NCI-H2107 (cell line): Measurements from ENCODE around the gene PHLPP1.

Experiments
- DNase-seq: peaks from one replicate; lab custom pipeline; 2025; lab: John Stamatoyannopoulos, UW

Gene PHLPP1

GRCh38 chr18:62810682-62811081 lies 95.3 kb downstream of the PHLPP1 start:
- DNase-seq: no peak

DNA sequence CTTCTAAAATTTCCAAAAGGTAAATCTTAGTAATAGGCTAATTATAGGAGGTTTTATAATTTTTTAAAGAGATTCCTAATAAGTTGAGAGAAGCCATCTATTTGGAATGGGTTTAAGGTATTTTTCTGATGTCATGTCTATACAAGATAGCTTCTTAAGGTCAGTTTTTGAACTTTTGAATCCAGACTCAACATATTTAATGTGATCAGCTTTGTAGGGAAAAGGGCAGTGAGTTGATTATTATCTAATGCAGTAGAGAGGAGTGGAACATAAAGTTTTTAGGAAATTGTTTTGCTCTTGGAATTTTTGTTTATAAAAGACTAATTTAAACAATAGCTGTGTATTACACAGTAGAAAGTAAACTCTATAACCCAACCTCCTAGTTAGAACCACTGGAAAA lies 96.3 kb downstream of the PHLPP1 start:
- no peak for DNase-seq

- DNase-seq: no peak
These were observed 96.9 kb downstream of the PHLPP1 start for GRCh38 chr18:62812242-62812641.

GRCh38 chr18:62812876-62813275 lies 97.5 kb downstream of the PHLPP1 start:
- no peak for DNase-seq

GRCh38 chr18:62814132-62814759 lies 98.9 kb downstream of the PHLPP1 start:
- DNase-seq: no peak

DNA sequence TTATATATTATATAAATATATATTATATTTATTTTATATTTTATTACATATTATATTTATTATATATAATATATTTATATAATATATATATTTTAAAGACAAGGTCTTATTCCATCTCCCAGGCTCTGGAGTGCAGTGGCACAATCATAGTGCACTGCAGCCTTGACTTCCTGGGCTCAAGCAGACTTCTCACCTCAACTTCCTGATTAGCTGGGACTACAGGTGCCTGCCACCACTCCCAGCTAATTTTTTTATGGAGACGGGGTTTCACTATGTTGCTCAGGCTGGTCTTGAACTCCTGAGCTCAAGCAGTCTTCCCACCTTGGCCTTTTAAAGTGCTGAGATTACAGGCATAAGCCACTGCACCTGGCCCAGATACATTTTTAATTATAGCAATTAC lies 110.0 kb downstream of the PHLPP1 start:
- no peak for DNase-seq

DNA sequence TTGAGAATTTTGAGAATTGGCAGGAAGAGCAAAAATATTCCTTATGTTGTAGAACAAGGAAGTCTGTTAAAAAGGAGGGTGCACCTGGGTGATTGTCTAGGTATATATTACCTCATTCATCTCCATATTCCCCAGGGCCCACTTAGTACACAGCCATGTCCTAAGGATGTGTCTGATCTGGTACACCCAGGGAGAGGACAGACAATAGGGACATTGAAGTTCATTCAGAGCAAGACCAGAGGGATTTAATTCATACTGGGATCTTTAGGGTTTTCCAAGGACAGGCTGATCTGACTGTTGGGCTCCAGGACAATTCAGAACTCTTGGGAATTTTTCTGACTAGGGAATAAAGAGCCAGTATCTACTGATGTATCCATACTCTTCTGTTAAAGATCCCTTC lies 112.1 kb downstream of the PHLPP1 start:
- DNase-seq: peak; percentile 36

DNA sequence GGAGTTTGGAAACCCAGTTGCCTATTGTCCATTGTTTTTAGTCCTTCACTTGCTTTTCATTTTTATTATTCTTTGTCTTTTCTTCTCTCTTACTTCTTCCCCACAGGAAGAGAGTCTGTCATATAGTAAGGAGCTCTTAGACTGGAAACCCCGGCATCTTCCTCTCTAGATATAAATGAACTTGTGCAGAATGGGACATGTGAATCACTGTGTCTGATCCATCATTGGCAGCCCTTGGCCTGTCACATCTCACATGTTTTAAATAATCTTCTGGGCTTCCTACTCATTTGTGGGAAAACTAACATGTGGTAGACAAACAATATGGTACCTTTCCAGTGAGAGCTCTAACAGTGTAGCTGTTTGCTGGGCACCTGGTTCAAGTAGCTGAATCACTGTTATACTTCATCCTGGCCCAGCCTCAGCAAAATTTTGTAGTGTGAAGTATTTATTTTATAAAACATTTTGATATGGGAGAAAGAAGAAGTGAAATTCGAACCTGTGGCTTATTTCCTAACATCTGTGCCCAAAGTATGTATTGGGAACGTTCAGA lies 112.8 kb downstream of the PHLPP1 start:
- DNase-seq: no peak

GRCh38 chr18:62828852-62829251 lies 113.5 kb downstream of the PHLPP1 start:
- DNase-seq: no peak

GRCh38 chr18:62829936-62830335 lies 114.6 kb downstream of the PHLPP1 start:
- DNase-seq: no peak

GRCh38 chr18:62832282-62832681 lies 116.9 kb downstream of the PHLPP1 start:
- DNase-seq: no peak

- DNase-seq: no peak
These were observed 118.2 kb downstream of the PHLPP1 start for GRCh38 chr18:62833494-62833893.

GRCh38 chr18:62834715-62835114 lies 119.4 kb downstream of the PHLPP1 start:
- DNase-seq: no peak

DNA sequence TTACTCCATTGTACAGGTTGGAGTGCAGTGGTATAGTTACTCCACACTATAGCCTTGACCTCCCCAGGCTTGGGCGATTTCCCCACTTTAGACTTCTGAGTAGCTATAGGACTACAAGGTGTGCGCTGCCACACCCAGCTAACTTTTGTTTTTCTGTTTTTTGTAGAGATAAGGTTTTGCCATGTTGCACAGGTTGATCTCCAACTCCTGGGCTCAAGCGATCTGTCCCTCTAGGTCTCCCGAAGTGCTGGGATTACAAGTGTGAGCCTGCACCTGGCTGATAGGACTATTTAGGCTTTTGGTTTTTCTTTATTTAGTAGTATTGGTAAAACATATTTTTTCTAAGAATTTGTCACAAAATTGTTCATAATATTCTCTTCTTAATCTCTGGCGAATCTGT lies 121.7 kb downstream of the PHLPP1 start:
- no peak for DNase-seq

DNA sequence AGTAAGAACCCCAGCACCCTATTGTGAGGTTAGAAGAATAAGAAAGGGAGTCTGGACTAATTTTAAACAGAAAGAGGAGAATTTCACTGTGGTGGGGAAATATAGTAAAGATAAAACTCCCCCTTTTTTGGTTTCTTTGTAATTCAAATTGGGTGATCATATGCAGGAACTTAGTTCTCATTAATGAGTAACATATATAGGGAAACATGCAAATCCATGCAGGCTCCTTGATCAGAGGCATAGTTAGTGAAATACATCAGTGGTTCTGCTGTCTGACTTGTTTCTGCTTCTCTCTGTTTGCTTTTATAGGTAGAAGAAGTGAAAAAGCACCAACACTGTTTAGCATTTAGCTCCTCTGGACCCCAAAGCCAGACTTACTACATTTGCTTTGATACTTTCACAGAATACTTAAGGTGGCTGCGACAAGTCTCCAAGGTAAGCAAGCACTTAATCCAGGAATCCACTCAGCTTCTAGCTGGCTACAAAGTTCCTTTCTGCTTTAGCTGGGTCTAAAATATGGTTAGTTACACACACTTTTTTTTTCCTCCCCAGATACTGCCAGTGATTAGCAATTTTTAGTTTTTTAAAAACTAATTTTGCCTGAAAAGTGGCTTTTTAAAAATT lies 123.2 kb downstream of the PHLPP1 start:
- DNase-seq: no peak

- no peak for DNase-seq
These were observed 124.8 kb downstream of the PHLPP1 start for GRCh38 chr18:62839874-62840713.

DNA sequence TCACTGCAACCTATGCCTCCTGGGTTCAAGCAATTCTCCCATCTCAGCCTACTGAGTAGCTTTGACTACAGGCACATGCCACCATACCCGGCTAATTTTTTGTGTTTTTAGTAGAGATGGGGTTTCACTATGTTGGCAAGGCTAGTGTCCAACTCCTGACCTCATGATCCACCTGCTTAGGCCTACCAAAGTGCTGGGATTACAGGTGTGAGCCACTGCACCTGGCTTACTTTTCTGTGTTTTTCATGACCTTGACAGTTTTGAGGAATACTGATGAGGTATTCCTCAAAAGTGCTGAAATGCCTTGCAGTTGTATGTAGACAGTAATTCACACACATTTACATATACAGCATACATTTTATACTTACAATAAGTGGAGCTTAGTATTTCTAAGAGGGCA lies 126.1 kb downstream of the PHLPP1 start:
- no peak for DNase-seq

DNA sequence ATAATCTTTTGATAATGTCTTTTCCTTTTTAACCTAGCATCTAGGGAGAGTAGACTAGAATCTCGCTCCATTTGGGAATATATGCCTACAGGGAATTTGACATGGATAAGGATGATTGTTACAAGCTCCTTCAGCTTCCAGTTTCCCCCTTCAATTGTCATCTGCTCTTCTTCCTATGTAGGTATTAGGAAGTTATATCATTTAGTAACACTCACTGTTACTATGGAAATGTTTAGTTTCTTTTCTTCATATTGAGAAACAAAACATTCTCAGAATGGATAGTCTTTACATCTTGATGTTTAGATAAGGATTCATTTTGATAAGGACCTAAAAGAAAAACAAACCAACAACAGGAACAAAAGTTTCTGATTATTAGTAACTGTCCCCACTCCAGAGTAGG lies 127.6 kb downstream of the PHLPP1 start:
- no peak for DNase-seq

DNA sequence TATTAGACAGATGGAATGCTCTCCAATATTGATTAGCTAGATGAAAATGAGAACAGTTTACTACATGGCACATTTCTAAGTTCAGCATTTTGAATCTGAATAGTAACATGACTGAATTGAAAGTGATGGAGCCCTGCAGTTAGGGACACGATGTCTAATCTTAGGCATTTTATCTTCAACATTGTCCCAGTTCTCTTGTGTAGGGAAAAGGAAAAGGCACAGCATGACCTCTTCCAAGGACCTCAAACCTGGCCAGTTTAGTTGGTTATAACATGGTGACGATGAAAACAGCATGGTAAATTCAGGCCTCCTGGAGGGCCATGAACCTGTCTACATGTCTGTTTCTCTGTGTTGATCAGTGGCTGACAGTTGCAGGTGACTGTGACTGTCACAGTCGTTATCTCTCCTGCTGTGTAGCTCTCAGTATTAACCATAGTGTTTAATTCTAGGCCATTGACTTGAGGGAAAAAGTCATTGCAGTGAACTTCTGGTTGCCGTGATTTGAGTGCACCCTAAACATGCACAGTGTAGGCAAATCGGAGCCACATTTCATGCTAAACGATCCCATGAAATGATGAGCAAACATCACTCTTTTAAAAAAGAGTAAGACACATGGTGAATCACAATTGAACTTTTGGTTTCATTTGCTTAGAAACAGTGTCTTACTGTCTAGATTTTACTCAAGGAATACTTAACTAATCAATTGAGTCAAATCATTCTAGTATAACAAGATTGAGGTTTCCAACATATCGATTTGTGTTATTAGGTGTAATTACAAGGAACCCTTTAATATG lies 129.7 kb downstream of the PHLPP1 start:
- no peak for DNase-seq

DNA sequence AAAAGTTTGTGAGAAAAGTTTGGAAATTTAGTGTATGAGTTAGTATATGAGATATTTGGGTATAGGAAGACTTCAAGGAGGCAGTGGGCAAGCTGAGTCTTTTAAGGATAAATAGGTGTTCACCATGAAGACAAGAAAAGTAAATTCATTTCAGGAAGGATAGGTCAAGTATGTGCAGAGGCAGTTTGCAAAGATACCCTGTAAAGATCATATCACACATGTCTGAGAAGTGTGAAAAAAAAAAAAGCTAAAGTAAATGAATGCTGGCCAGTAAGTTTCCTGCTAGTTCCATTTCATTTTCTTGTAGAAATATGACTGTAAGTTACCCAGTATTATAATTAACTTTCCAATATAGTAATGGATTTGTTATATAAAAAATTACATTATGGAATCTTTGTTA lies 131.0 kb downstream of the PHLPP1 start:
- DNase-seq: no peak

- no peak for DNase-seq
These were observed 131.7 kb downstream of the PHLPP1 start for GRCh38 chr18:62847081-62847480.

DNA sequence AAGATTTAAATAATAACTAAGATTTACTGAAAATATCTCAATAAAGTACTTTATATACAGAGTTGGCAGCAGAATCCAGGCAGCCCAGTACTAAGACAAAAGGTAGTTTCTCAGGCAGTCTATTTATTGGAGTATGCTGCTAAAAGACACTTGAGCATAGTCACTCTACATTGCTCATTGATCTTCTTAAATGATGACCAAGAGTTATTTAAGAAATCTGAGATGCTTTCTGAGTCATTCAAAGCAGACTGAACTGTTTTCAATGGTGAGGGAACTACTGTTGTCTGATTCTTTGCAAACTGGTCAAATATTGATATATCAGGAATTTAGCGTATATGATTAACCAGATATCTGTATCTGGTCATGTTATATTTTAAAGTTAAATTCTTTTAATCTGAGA lies 133.6 kb downstream of the PHLPP1 start:
- no peak for DNase-seq
